H1 (cell line): Measurements from ENCODE around the gene OSR1. TPM values are rescaled to one million over a fixed set of nuclear protein-coding genes. Genes with fewer than 3 reads are reported as not detected.

Experiments used
- ATF2 ChIP-seq: IDR thresholded peaks from 2 replicates; pipeline ENCODE4 v1.6.1; 2012; ENCODE audit warnings: low read length, inconsistent platforms
- CBX8 ChIP-seq: fragments of 300-800, 300-1000 bp; sonication (generic); IDR thresholded peaks from 2 replicates; pipeline ENCODE4 v1.7.1; 2016; ENCODE audit warnings: low read depth, low read length, borderline replicate concordance
- CHD1 ChIP-seq: IDR thresholded peaks from 2 replicates; pipeline ENCODE4 v1.6.1; 2012; ENCODE audit warnings: low read depth, low read length, improper control_type of control experiment
- HDAC2 ChIP-seq, 2 experiments: fragments of 300-600 bp in 1 of 2; sonication (generic) in 1 of 2; IDR thresholded peaks; 2 replicates each; pipeline ENCODE4 v1.6.1; 2011 to 2012; ENCODE audit warnings: low read depth in 2 of 2, low read length in 2 of 2, mild to moderate bottlenecking in 2 of 2, moderate library complexity in 2 of 2, borderline replicate concordance in 1 of 2, inconsistent platforms in 1 of 2
- POU5F1 ChIP-seq: IDR thresholded peaks from 2 replicates; pipeline ENCODE4 v1.6.1; 2011; ENCODE audit warnings: low read depth, mild to moderate bottlenecking, low read length, moderate library complexity
- ZNF274 ChIP-seq: IDR thresholded peaks from 2 replicates; pipeline ENCODE4 v1.7.0; 2012; ENCODE audit warnings: low read length, borderline replicate concordance; ENCODE audit errors: extremely low read depth
- polyA plus RNA-seq, 7 experiments: library from polyadenylated mRNA; depleted of rRNA in 3 of 7; stranded (reverse) in 5 of 7; unstranded in 2 of 7; fragments of >200 nt in 5 of 7; fragments of 200-250 nt in 2 of 7; gene quantifications; 1 replicate in 5 of 7; 2 replicates in 1 of 7; 4 replicates in 1 of 7; pipeline versions ENCODE4 v1.2.1 to v1.2.3, GENCODE V29; 2011 to 2013; ENCODE audit warnings: missing spikeins in 2 of 7, mixed read lengths in 2 of 7
- total RNA-seq: library from RNA; stranded (reverse); fragmentation: NEBNext Ultra II Directional; extraction: Animal tissue kit (Norgen Biotek cat#: 25700); gene quantifications from 2 replicates; pipeline ENCODE4 v1.2.1, GENCODE V29; 2021

Gene OSR1
- total and polyA plus RNA-seq, 2 of the 8 experiments (the other 6 are each of a cell fraction or from before 2014, with no cell fraction given): 0.05 to 0.22 TPM

DNA sequence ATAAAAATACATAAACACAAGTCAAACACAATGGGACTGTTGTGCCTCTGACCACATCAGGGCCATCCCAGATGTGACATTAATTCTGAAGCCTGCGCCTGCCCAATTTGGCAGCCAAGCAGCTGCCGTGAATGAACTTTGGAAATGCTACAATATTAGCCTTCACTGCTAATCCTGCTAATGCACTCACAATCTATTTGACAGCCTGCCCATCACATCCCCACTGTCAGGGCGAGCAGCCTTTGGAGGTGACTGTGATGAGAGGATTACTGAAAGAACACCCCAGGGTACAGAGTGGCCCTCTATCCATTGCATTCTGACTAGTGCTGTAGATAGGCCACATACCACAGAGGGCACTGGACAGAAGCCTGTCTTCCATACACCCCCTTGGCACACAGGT lies 21.6 kb downstream of the OSR1 start (continued):
- TF ChIP-seq CHD1 (no peak), CBX8 (no peak), ZNF274 (no peak), POU5F1 (no peak), HDAC2 (IDR thresholded peaks at IDR 0.05; ENCODE audit: borderline replicate concordance in 1 of 2, low read depth in 2 of 2, low read length in 2 of 2) (no peak), ATF2 (no peak)
- TF ChIP-seq, all 59 proteins: peak for 0
